Fibroblast of the aortic adventitia (primary cell): ENCODE results near the gene GAL3ST3. TPM values are rescaled to one million over a fixed set of nuclear protein-coding genes. Genes with fewer than 3 reads are reported as not detected.
"Not testable (repeated sequence)": the region's sequence is repeated elsewhere in the genome, so short reads cannot be mapped to it uniquely, and the experiment has no call there.

Experiments
- DNase-seq: peaks from one replicate; pipeline ENCODE4 v3.0.0-alpha.2; 2010; ENCODE audit warnings: low read depth
- H3K4me3 ChIP-seq: 2 replicates; pipeline ENCODE4 v1.5.1; 2011; ENCODE audit warnings: low read depth, mild to moderate bottlenecking, control low read depth, low read length, moderate library complexity
- CTCF ChIP-seq: IDR thresholded peaks from 2 replicates; pipeline ENCODE4 v1.5.1; 2011; ENCODE audit warnings: mild to moderate bottlenecking, low read length, control low read depth, inconsistent platforms; ENCODE audit not compliant: insufficient read depth
- total RNA-seq: library from RNA; depleted of rRNA; stranded (reverse); fragments of >200 nt; gene quantifications from 2 replicates; pipeline ENCODE4 v1.2.3, GENCODE V29; 2012; ENCODE audit warnings: low replicate concordance

The GAL3ST3 gene
- total RNA-seq, 1 donor: not detected

GRCh38 chr11:66082946-66083698 is 34.2 kb upstream of the GAL3ST3 start:
- no peak for TF ChIP-seq CTCF
- peak; percentile 53 for DNase-seq
- H3K4me3 ChIP-seq: no peak overlapping the region

- TF ChIP-seq CTCF: no peak
- no peak overlapping the region for H3K4me3 ChIP-seq
- no peak for DNase-seq
These were observed 32.5 kb upstream of the GAL3ST3 start for GRCh38 chr11:66081505-66081904.

GRCh38 chr11:66080055-66080817 is 31.3 kb upstream of the GAL3ST3 start:
- peak; percentile 86 for DNase-seq
- TF ChIP-seq CTCF: no peak

GRCh38 chr11:66078949-66079348 is 30.0 kb upstream of the GAL3ST3 start:
- not testable (repeated sequence) for DNase-seq, H3K4me3 ChIP-seq

More at GRCh38 chr11:66080055-66080817, 31.3 kb upstream of the GAL3ST3 start:
- H3K4me3 ChIP-seq: no peak overlapping the region

GRCh38 chr11:66077927-66078326 is 29.0 kb upstream of the GAL3ST3 start:
- no peak for DNase-seq
- TF ChIP-seq CTCF: no peak
- no peak overlapping the region for H3K4me3 ChIP-seq

- no peak overlapping the region for H3K4me3 ChIP-seq
- DNase-seq: peak; percentile 37
- no peak for TF ChIP-seq CTCF
These were observed 27.6 kb upstream of the GAL3ST3 start for GRCh38 chr11:66076561-66076960.

- no peak for DNase-seq
- no peak overlapping the region for H3K4me3 ChIP-seq
- TF ChIP-seq CTCF: no peak
These were observed 26.3 kb upstream of the GAL3ST3 start for GRCh38 chr11:66075273-66075672.
